ENCODE data around the gene TTF2.

Gene TTF2

GRCh38 chr1:117032681-117033539, 27.2 kb upstream of the TTF2 start:
- Mint-ChIP-seq H3K27me3 (no peaks in the 10 kb centered on the region), H3K27ac (no peak overlapping the region), H3K4me1 (ENCODE audit: low read depth) (peaks cover 17% of the 10 kb centered on the region), H3K4me3 (no peak overlapping the region), H3K36me3 (ENCODE audit: low read depth) (no peaks in the 10 kb centered on the region), H3K9me3 (no peaks in the 10 kb centered on the region)
- DNase-seq = no peak

GRCh38 chr1:117033772-117034171, 26.4 kb upstream of the TTF2 start:
- no peaks in the 10 kb centered on the region for H3K36me3 Mint-ChIP-seq (ENCODE audit: low read depth)
- no peak overlapping the region for H3K27ac Mint-ChIP-seq

GRCh38 chr1:117034791-117035290, 25.3 kb upstream of the TTF2 start:
- peaks cover 15% of the 10 kb centered on the region for H3K4me1 Mint-ChIP-seq (ENCODE audit: low read depth)
- no peak overlapping the region for H3K27ac Mint-ChIP-seq
- DNase-seq = no peak
- H3K27me3 Mint-ChIP-seq = no peaks in the 10 kb centered on the region
- H3K36me3 Mint-ChIP-seq (ENCODE audit: low read depth) = no peaks in the 10 kb centered on the region
- no peaks in the 10 kb centered on the region for H3K9me3 Mint-ChIP-seq
- no peak overlapping the region for H3K4me3 Mint-ChIP-seq

More at GRCh38 chr1:117033772-117034171, 26.4 kb upstream of the TTF2 start:
- peaks cover 17% of the 10 kb centered on the region for H3K4me1 Mint-ChIP-seq (ENCODE audit: low read depth)
- no peaks in the 10 kb centered on the region for H3K9me3 Mint-ChIP-seq
- H3K27me3 Mint-ChIP-seq = no peaks in the 10 kb centered on the region
- no peak for DNase-seq
- H3K4me3 Mint-ChIP-seq = no peak overlapping the region

- DNase-seq = no peak
- no peaks in the 10 kb centered on the region for H3K27me3 Mint-ChIP-seq
- peaks cover 6% of the 10 kb centered on the region for H3K4me1 Mint-ChIP-seq (ENCODE audit: low read depth)
Measured at GRCh38 chr1:117036018-117036461, 24.1 kb upstream of the TTF2 start.

GRCh38 chr1:117037802-117038201, 22.3 kb upstream of the TTF2 start:
- H3K27me3 Mint-ChIP-seq = no peaks in the 10 kb centered on the region
- no peaks in the 10 kb centered on the region for H3K36me3 Mint-ChIP-seq (ENCODE audit: low read depth)
- H3K27ac Mint-ChIP-seq = no peak overlapping the region
- H3K9me3 Mint-ChIP-seq = peaks cover 3% of the 10 kb centered on the region
- no peak for DNase-seq
- peaks cover 5% of the 10 kb centered on the region for H3K4me1 Mint-ChIP-seq (ENCODE audit: low read depth)
- no peak overlapping the region for H3K4me3 Mint-ChIP-seq

More at GRCh38 chr1:117036018-117036461, 24.1 kb upstream of the TTF2 start:
- H3K27ac Mint-ChIP-seq = no peak overlapping the region
- H3K4me3 Mint-ChIP-seq = no peak overlapping the region
- no peaks in the 10 kb centered on the region for H3K9me3 Mint-ChIP-seq
- H3K36me3 Mint-ChIP-seq (ENCODE audit: low read depth) = no peaks in the 10 kb centered on the region

- no peak for DNase-seq
- no peak overlapping the region for H3K4me3 Mint-ChIP-seq
- no peak overlapping the region for H3K27ac Mint-ChIP-seq
- no peaks in the 10 kb centered on the region for H3K27me3 Mint-ChIP-seq
- peaks cover 3% of the 10 kb centered on the region for H3K9me3 Mint-ChIP-seq
- peaks cover 1% of the 10 kb centered on the region for H3K4me1 Mint-ChIP-seq (ENCODE audit: low read depth)
- H3K36me3 Mint-ChIP-seq (ENCODE audit: low read depth) = no peaks in the 10 kb centered on the region
Measured at GRCh38 chr1:117038236-117038635, 21.9 kb upstream of the TTF2 start.

- Mint-ChIP-seq H3K9me3 (peaks cover 3% of the 10 kb centered on the region), H3K27me3 (no peaks in the 10 kb centered on the region), H3K27ac (no peak overlapping the region), H3K4me3 (no peak overlapping the region), H3K36me3 (ENCODE audit: low read depth) (no peaks in the 10 kb centered on the region), H3K4me1 (ENCODE audit: low read depth) (peaks cover 15% of the 10 kb centered on the region)
- DNase-seq = no peak
Measured at GRCh38 chr1:117044217-117044616, 15.9 kb upstream of the TTF2 start.

GRCh38 chr1:117045644-117046043, 14.5 kb upstream of the TTF2 start:
- DNase-seq = no peak
- Mint-ChIP-seq H3K27ac (no peak overlapping the region), H3K4me1 (ENCODE audit: low read depth) (peaks cover 27% of the 10 kb centered on the region), H3K27me3 (no peaks in the 10 kb centered on the region), H3K36me3 (ENCODE audit: low read depth) (peaks cover 4% of the 10 kb centered on the region), H3K4me3 (no peak overlapping the region), H3K9me3 (peaks cover 3% of the 10 kb centered on the region)

- H3K4me1 Mint-ChIP-seq (ENCODE audit: low read depth) = peaks cover 38% of the 10 kb centered on the region
- no peak overlapping the region for H3K4me3 Mint-ChIP-seq
- no peaks in the 10 kb centered on the region for H3K9me3 Mint-ChIP-seq
- no peaks in the 10 kb centered on the region for H3K27me3 Mint-ChIP-seq
- H3K36me3 Mint-ChIP-seq (ENCODE audit: low read depth) = peaks cover 4% of the 10 kb centered on the region
- no peak overlapping the region for H3K27ac Mint-ChIP-seq
- no peak for DNase-seq
Measured at GRCh38 chr1:117046781-117047180, 13.3 kb upstream of the TTF2 start.

GRCh38 chr1:117047271-117047670, 12.9 kb upstream of the TTF2 start:
- H3K4me3 Mint-ChIP-seq = no peak overlapping the region
- H3K27me3 Mint-ChIP-seq = no peaks in the 10 kb centered on the region
- DNase-seq = no peak
- H3K4me1 Mint-ChIP-seq (ENCODE audit: low read depth) = peaks cover 43% of the 10 kb centered on the region
- H3K9me3 Mint-ChIP-seq = no peaks in the 10 kb centered on the region
- no peak overlapping the region for H3K27ac Mint-ChIP-seq
- H3K36me3 Mint-ChIP-seq (ENCODE audit: low read depth) = peaks cover 4% of the 10 kb centered on the region

- Mint-ChIP-seq H3K27ac (peak overlapping the region; percentile 82), H3K36me3 (ENCODE audit: low read depth) (peaks cover 4% of the 10 kb centered on the region), H3K9me3 (no peaks in the 10 kb centered on the region), H3K27me3 (no peaks in the 10 kb centered on the region), H3K4me3 (no peak overlapping the region), H3K4me1 (ENCODE audit: low read depth) (peaks cover 52% of the 10 kb centered on the region)
- no peak for DNase-seq
Measured at GRCh38 chr1:117049857-117050256, 10.3 kb upstream of the TTF2 start.

- Mint-ChIP-seq H3K4me3 (peak overlapping the region; percentile 66), H3K27ac (peak overlapping the region; percentile 93), H3K4me1 (ENCODE audit: low read depth) (peaks cover 58% of the 10 kb centered on the region), H3K27me3 (no peaks in the 10 kb centered on the region), H3K9me3 (no peaks in the 10 kb centered on the region), H3K36me3 (ENCODE audit: low read depth) (peaks cover 4% of the 10 kb centered on the region)
- peak; percentile 52 for DNase-seq
Measured at GRCh38 chr1:117051224-117052064, 8.7 kb upstream of the TTF2 start.

- H3K9me3 Mint-ChIP-seq = no peaks in the 10 kb centered on the region
Measured at GRCh38 chr1:117054068-117054467, 6.1 kb upstream of the TTF2 start.

GRCh38 chr1:117058810-117059209, 1.3 kb upstream of the TTF2 start:
- Mint-ChIP-seq H3K4me1 (ENCODE audit: low read depth) (peaks cover 50% of the 10 kb centered on the region), H3K9me3 (no peaks in the 10 kb centered on the region), H3K36me3 (ENCODE audit: low read depth) (peaks cover 27% of the 10 kb centered on the region), H3K27ac (no peak overlapping the region), H3K27me3 (no peaks in the 10 kb centered on the region), H3K4me3 (no peak overlapping the region)
- no peak for DNase-seq

More at GRCh38 chr1:117054068-117054467, 6.1 kb upstream of the TTF2 start:
- Mint-ChIP-seq H3K4me1 (ENCODE audit: low read depth) (peaks cover 54% of the 10 kb centered on the region), H3K4me3 (no peak overlapping the region), H3K36me3 (ENCODE audit: low read depth) (peaks cover 6% of the 10 kb centered on the region), H3K27me3 (no peaks in the 10 kb centered on the region), H3K27ac (no peak overlapping the region)
- no peak for DNase-seq
